ENCODE data around the gene AVL9. TPM values are rescaled to one million over a fixed set of nuclear protein-coding genes. Genes with fewer than 3 reads are reported as not detected.

Gene AVL9
- total and polyA plus RNA-seq, 2 experiments from 2014 or later, result 13.1 to 33.8 TPM

- Mint-ChIP-seq H3K4me1 (no peaks in the 10 kb centered on the region), H3K27me3 (ENCODE audit: insufficient read depth, low read depth, poor library complexity) (peaks cover 2% of the 10 kb centered on the region), H3K4me3 (no peak overlapping the region), H3K9me3 (no peaks in the 10 kb centered on the region; the same call in 2 of the 3 replicates), H3K36me3 (ENCODE audit: low read depth) (no peaks in the 10 kb centered on the region), H3K27ac (no peak overlapping the region)
- H3K4me2 ChIP-seq, result no peak overlapping the region
- H3K27ac ChIP-seq (ENCODE audit: low read depth), result no peak overlapping the region
- no peaks in the 10 kb centered on the region for H3K4me1 ChIP-seq (ENCODE audit: insufficient read depth)
- TF ChIP-seq ZNF331 (CRISPR knock-in tag; IDR thresholded peaks at IDR 0.05; ENCODE audit: low read depth) (no peak), CREB1 (CRISPR knock-in tag; IDR thresholded peaks at IDR 0.05; ENCODE audit: low read depth) (no peak), ZNF462 (CRISPR knock-in tag; IDR thresholded peaks at IDR 0.05) (no peak), REST (IDR thresholded peaks at IDR 0.05; ENCODE audit: unreplicated experiment) (no peak), JUNB (IDR thresholded peaks at IDR 0.05; ENCODE audit: unreplicated experiment) (no peak), EZH2phosphoT487 (IDR thresholded peaks at IDR 0.05; ENCODE audit: unreplicated experiment) (no peak), ETS1 (IDR thresholded peaks at IDR 0.05) (no peak), STAT1 (IDR thresholded peaks at IDR 0.05; ENCODE audit: unreplicated experiment) (no peak), POLR2AphosphoS5 (IDR thresholded peaks at IDR 0.05; ENCODE audit: low read depth) (no peak), EZH2 (IDR thresholded peaks at IDR 0.05; ENCODE audit: low read depth, unreplicated experiment) (no peak), NANOG (IDR thresholded peaks at IDR 0.05; ENCODE audit: borderline replicate concordance) (no peak), ZNF114 (CRISPR knock-in tag; IDR thresholded peaks at IDR 0.05) (no peak), CTCF (conservative IDR thresholded peaks at IDR 0.05; ENCODE audit: low read depth in 2 of 2) (no peak)
- DNase-seq (ENCODE audit: low spot score), result no peak
- H3K9me2 ChIP-seq (ENCODE audit: insufficient read depth), result no peaks in the 10 kb centered on the region
- no peaks in the 10 kb centered on the region for H3K79me2 ChIP-seq (replicated peaks; ENCODE audit: insufficient read depth)
- H3F3A ChIP-seq (replicated peaks; ENCODE audit: low read depth), result no peaks in the 10 kb centered on the region
- no peak for ATAC-seq
- H3K4me3 ChIP-seq, result no peak overlapping the region
- H4K20me1 ChIP-seq (replicated peaks; ENCODE audit: insufficient read depth), result no peaks in the 10 kb centered on the region
- H2AFZ ChIP-seq, result no peak overlapping the region
- no peaks in the 10 kb centered on the region for H3K27me3 ChIP-seq (ENCODE audit: insufficient read depth)
- H3K36me3 ChIP-seq (ENCODE audit: insufficient read depth), result no peaks in the 10 kb centered on the region
Measured at GRCh38 chr7:32476816-32477648, 18.3 kb upstream of the AVL9 start.
